NCI-H1694 (cell line): ENCODE measurements around the gene POLA2.

Experiments
- DNase-seq: peaks from one replicate; lab custom pipeline; 2025; lab: John Stamatoyannopoulos, UW

POLA2 gene

DNA sequence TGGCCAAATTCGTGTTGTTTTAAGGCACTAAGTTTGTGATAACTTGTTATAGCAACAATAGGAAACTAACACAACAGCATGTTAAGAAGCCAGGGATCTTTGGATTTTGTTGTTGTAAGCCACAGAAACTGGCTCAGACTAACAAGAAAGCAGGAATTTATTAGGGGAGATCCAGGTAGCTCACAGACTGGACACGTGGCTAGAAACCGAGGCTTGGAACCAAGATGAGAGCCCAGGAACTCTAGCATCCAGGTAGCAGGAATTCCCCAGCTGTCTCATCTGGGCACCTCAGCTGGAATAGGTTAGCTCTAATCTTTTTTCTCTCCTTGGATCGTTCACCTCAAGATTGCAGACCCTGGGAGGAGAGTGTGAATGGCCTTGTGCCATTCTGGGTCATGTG is 24.9 kb downstream of the POLA2 start:
- no peak for DNase-seq

DNA sequence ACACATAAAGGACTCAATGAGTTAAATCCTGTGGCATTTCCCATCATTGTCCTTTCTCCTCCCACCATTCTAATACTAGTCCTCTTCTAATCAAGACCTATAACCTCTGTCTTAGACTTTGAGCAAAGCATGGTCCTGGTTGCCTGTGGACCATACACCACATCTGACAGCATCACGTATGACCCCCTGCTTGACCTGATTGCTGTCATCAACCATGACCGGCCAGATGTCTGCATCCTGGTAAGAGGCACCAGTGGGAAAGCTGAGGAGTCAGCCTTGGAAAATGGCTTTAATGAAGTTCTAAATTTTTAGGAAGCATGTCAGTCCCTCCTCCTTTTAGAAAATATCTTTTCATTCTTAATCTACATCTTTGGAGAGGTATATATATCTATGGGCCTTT is 25.8 kb downstream of the POLA2 start:
- DNase-seq, result no peak

DNA sequence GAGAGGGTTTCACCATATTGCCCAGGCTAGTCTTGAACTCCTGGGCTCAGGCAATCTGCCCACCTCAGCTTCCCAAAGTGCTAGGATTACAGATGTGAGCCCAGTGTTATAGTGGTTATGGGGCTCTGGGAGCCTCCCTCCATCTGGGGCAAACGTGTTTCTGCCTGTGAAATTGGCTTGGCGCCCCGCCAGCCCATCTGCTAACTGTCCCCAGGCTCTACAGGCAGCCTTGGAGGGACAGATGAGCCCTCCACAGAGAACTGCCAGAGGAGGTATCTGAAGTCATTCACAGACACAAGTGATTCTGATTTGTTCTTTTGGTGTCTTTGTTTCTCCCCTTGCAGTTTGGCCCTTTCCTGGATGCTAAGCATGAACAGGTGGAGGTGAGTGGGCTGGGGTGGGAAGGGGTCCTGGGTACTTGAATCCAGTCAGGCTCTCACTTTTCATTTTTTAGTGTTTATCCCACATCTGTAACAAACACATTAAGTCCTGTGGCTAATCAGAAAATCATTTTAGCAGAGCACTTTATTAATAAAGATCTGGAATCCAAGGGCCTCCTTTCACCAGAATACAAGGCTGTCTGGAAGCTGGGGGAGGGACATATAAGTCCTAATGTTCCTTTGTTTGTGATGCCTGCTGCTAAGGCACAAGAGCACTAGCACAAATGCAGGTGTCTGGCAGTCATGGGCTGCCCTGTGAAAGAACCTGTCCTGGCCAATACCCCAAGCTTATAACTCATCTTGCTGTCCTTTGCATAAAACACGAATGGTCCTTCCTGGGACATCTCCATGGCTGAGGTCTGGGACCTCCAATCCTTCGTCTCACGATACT is 27.2 kb downstream of the POLA2 start:
- peak; percentile 95 for DNase-seq

DNA sequence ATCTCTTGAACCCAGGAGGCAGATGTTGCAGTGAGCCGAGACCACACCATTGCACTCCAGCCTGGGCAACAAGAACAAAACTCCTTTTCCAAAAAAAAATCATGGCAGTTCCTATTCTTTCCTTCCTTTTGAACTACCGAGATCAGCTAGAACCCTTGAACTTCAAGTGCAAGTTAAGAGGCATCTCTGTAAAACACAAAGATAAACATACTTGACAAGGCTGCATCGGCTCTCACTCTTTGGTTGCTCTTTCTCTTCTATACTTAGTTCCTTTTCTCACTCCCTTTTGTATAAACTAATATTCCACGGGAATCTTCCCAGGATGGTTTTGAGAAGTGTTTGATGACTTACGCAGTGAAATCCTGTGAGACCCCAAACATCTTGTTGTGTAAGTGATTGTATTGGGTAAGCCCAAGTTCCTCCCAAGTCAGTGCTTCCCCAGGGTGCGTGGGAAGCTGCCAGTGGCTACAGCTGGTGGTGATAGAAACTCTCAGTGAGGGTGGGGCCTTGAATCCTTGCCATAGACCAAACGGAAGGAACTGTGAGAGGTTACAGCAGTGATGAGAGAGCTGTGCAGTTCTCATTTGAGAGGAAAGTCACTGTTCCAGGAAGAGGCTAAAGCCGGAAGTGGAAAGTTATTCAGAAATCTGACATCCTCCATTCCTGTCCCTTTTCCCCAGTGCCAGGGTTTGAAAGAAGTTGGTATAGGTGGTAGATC is 28.8 kb downstream of the POLA2 start:
- DNase-seq, result peak; percentile 17

DNA sequence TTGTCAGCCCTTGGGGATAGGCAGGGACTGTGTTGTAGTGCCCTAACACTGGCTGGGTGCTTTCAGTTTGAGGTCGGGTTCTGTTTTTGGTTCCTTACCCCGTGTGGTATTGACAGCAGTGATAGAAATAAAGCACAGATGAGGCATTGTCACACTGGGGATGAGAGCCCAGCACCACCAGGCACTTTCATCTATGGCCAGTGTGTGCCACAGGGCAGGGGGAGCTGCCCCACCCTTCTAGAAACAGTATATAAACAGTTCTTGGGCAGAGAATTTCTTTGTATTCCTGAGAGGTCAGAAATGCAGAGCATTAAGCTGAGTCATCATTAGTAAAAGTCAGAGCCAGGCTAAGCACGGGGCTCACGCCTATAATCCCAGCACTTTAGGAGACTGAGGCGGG is 29.9 kb downstream of the POLA2 start:
- DNase-seq, result no peak

DNA sequence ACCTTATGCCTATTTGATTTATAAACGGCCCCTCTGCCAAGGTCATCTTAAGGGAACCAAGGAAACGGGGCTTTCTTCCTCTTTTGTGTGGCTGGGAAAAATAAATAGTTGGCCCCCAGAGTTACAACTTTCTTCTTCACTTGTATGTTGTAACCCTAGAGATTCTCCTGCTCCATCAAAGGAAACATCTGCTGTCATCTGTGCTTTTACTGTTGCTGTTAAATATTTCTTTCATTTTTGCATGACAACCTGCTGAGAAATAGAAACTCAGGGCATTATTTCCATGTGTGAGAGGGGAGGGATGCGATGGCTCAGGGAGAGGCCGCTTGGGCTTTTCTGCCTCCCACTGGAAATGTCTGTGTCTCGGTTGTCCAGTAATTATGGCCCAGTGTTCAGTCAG is 31.1 kb downstream of the POLA2 start:
- DNase-seq, result no peak

DNA sequence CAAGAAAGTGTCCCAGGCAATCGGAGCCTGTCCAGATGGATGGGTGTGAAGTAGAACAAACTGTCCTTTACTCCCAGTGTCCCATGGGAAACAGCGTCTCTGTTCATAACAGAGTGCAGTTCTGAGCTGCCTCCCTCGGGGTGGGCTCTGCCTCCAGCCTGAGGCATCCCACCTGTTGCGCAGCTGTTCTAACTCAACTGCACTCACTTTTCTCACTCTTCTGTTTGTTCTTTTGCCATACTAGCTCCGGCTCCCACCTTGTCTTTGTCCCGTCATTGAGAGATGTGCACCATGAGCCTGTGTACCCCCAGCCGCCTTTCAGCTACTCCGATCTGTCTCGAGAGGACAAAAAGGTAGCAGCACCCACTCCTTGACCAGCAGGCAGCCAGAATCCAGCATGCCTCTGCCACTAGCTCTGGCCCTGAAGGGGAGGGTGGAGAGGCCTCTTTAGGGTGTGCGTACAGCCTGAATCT is 32.2 kb downstream of the POLA2 start:
- no peak for DNase-seq

DNA sequence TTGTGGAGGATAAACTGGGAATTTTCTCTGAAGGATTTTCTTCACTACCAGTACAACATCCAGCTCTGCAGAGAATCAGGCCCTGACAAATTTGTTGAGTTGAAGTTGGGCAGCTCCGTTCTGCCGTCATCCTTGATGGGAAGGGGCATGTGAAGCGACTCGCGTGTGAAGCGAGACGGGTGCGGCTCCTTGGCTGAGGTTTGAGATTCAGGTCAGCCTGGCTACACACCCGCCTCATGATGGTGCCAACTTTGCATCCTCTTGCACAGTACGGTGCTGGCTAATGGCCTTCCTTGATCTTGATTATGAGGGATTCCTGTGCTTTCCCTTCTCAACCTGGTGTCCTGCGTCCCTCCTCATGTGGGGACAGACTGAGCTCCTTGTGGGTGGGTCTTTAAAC is 33.2 kb downstream of the POLA2 start:
- no peak for DNase-seq

DNA sequence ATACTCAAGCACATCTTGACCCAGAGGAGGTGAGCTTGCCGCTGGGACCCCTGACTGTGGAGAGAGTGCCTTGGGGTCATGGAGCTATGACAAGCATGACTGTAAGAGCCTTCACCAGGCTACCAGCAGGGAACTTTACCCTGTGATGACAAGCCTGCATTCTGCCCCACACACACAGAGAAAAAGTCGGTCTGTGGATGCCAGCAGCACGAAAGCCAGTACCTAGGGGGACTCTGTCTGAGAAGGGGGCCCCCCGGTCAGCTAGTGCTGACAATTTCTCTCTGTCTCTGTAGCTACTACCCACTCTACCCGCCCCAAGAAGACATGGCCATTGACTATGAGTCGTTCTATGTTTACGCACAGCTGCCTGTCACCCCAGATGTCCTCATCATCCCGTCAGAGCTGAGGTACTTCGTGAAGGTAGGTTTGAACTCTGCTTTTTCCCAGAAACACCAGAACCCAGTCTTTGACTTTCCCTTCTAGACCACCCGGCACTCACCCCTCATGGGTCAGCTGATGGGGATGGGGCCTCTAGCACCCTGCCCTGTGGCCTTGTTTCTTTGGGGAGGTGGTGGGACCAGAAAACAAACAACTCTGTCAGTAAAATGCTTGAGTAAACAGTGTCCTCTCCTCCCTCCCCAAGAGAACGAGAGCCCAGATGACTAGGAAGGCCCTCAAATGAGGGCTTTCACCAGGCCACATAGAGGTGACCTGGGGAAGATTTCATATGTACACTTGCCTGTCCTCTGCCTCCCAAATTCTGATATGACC is 34.0 kb downstream of the POLA2 start:
- no peak for DNase-seq

DNA sequence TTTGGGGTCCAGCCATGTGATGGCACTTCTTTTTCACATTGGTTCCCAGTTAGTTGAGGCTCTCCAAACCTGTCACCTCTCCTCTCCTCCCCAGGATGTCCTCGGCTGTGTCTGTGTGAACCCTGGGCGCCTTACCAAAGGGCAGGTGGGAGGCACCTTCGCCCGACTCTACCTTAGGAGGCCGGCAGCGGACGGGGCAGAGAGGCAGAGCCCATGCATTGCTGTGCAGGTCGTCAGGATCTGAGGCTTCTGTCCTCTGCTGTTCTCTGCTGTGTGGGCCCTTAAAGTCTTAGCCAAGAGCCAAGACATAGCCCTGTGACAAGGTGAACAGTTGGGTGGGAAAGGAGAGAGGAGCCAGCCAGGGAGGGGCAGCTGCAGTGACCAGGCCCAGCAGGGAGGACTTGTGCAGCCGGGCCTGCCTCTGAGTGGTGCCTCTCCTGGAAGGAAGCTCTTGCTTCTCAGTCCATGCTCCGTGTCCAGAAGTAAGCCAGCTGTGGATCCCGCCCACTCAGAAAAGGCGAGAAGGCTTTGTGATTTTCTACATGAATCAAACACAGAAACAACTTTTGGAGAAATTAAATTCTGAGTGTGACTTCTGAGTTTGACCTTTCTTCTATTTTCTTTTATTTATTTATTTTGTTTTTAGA is 35.4 kb downstream of the POLA2 start:
- no peak for DNase-seq

DNA sequence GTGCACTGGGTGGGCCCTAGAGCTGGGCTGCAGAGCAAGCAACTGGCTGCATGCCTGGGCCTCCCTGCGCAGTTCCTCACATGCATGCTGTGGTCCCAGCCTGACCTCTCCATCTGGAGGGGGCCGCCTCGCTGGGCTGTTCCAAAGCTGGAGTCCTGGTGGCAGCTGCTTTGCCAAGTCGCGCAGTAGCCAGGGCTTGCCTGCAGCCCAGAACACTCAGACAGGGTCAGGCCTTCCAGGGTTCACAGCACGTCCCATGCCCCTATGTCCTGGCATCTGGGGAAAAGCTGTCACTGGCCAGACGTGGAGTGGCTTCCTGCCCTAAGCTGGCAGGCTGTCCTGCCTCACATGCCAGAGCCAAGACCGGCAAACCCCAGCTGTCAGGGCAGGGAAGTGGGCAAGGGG is 36.4 kb downstream of the POLA2 start:
- peak; percentile 34 for DNase-seq

DNA sequence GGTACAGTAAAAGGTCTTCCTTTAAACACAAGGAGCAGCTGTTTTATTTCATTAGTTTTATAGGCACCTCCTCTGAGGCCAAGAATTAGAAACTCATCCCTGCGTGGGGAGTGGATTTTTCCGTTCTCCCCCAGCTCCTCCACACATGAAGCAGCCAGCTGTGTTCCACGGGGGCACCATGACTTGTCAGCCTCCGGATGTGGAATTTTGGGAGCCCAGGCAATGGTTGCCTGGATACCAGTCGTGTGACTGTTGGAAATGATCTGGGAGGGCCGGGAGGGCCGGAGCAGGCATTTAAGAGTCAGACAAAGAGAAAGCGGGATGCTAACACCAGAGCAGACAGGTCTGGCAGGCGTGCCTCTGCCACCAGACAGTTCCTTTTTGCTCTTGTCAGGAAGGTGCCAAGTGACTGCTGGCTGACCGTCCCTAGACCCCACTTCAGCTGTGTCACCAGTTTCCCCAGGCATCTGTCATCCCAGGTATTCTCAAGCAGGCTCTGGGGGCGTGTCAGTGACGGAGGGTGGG is 37.0 kb downstream of the POLA2 start:
- DNase-seq, result no peak

DNA sequence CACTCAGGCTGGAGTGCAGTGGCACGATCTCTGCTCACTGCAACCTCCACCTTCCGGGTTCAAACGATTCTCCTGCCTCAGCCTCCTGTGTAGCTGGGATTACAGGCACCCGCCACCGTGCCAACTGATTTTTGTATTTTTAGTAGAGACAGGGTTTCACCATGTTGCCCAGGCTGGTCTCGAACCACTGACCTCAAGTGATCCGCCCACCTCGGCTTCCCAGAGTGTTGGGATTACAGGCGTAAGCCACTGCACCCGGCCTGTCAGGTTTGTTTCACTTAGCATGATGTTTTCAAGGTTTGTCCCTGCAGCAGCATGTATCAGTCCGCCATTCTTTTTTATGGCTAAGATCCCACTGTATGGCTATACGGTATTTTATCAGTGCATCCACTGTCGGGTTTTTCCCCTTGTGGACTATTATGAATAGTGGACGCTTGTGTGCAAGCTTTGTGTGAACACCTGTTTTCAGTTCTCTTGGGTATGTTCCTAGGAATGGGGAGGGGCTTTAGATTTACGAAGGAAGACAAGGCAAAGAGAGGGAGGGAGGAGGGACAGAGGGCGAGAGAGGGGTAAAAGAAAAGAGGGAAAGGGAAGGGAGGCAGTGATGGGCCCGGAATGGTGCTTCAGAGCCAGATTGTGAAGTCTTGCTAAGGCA is 39.0 kb downstream of the POLA2 start:
- DNase-seq, result no peak

DNA sequence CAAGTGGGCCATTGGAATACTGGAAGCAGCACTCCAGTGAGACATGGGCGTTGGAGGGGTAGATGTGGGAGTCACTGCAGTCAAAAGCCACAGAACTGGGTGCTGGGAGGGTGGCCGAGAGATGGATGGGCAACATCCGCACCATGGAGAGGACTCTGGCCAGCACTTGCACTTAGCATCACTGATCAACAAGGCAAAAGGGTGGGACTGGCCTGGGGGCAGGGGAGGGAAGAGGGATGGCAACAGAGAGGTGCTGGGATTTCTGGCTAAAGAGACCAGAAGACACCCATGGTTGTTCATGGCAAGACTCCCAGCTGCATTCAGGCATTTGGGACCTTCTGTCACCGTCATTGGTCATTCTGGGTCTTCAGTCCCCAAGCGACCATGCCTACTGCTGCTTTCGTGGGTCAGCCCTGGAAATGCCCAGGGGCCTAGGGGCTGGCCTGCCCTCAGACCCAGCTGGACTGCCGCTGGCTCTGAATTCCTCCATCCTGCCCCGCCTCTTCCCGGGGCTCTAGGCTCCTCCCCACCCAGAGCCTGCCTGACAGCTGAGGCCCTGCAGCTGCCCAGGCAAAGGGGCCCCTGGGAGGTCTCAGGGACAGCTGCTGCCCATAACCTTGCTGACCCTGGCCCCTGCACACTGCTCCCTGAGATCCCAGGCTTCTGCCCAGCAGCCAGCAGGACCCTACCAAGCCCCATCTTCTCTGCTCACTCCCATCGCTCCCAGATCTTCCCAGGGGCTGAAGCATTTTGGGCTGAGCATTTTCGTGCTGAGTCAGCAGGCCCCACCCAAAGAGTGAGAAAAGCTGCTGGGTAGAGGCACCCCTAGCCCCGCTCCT is 39.9 kb downstream of the POLA2 start:
- no peak for DNase-seq

DNA sequence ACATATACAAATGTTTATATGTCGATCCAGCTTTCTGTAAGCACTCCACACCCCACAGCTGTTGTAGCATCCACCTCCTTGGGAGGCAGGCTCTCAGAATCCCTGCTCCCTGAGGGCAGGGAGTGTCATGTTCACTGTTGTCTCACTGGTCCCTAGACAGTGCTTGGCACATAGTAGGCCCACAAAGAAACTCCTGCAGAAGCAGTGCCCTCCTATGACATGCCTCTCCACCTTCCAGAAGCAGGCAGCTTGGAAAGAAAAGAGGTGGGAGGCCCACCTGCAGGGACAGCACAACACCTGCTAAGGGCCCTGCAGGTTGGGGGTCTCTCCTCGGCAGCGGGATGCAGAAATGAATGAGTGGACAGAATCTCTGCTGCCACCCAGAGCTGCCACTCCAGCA is 41.8 kb downstream of the POLA2 start:
- no peak for DNase-seq

DNA sequence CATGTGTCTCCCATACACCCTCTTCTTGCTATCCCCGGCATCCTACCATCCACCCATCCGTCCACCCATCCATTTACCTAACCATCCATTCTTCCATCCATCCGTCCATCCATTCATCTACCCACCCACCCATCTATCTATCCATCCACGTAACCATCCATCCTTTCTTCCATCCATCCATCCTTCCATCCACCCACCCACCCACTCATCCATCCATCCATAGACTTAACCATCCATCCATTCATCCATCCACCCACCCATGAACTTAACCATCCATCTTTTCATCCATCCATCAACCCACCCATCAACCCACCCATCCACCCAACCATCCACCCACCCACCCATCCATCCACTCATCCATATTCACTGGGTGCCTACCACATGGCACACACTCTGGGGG is 42.3 kb downstream of the POLA2 start:
- DNase-seq, result no peak

DNA sequence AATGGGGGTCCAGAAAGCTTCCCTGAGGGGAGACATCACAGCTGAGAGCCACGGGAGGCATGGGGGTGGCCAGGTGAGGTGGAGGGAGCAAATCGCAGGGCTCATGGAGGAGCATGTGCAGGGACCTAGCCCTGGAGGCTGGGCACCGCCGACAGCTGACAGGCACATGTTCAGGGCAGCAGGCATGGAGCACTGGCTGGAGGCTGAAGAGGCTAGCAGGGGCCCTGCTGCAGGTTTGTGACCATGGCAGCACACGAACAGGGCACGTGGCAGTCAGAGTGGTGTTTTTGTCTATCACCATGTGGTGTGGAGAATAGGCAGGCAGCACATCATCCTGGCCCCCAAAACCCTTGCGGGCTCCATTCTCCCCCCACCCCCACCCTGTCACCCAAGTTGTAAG is 42.9 kb downstream of the POLA2 start:
- no peak for DNase-seq

DNA sequence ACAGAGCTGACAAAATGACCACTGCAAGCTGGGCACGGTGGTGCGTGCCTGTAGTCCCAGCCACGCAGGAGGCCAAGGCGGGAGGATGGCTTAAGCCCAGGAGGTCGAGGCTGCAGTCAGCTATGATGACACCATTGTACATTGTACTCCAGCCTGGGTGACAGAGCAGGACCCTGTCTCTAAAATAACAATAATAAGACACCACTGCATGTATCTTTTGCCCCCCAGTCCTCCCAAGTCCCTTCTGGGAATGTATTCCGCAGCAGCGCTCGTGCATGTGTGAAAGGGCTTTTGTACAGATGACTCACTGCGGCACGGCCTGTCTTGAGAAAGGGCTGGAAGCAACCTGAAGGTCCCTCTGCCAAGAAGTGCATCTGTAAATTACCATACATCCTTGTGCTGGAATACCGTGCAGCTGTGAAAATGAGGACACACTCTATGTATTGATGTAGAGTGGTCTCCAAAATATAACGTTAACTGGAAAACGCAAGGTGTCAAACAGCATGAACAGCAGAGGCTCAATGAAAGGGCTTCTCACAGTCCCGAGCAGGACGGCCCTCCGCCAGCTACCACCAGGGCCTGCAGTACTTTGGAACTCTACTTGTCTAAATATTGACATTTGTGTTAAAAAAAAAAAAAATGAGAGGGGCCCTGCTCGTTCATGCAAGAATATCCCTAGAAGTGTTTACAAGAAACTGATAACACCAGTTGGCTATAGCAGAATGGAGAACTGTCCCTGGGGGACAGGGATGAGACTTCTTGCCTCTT is 43.9 kb downstream of the POLA2 start:
- DNase-seq, result no peak

DNA sequence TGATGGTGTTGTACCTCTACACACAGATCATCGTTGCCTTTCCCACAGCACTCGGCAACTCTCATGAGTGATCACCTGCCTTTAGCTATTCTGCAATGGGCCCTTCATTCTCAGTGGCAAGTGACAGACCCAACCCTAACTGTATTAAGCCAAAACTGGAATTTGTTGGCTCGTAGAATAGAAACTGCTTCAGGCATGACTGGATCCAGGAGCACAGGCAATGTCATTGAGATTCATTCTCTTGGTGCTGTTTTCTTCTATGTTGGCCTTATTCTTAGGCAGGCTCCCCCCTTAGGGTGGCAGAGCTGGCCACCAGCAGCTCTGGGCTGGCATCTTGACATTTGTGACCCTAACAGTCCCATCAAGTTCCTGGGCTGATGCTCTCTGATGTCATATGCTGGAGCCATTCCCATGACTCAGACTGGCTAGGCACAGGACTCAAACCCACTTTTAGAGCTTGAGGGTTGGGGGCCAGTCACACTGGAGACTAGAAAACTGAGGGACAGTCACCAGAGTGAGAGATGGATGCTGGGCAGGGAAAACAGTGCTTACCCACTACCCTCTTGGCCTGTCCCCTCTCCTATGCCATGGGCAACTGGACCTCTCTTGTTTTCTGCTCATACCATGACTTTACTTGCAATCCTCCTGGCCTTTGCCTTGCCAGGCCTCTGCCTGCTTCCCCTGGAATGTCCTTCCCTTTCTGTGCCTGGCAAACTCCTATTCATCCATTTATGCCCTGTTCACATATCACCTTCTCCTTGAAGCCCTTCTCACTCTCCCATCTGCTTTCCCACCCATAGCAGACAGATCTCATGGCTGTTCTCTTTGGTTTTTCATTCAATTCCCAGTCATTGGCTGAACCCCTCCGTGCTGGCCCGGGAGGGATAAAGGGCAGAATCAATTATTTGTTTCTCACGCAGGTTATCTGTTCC is 45.8 kb downstream of the POLA2 start:
- DNase-seq, result no peak
